IMR-90 (cell line): ENCODE results near the gene PRTFDC1. TPM values are rescaled to one million over a fixed set of nuclear protein-coding genes. Genes with fewer than 3 reads are reported as not detected.

Source experiments
- ATAC-seq: fragments of 200-7000 bp; cut with Tn5 transposase; 2 replicates; pipeline ENCODE4 v1.9.1; 2020; ENCODE audit warnings: low read depth, mild to moderate bottlenecking, moderate library complexity
- BruUV-seq: library from RNA; stranded (reverse); fragments of 400-500 nt; replicated peaks from 2 replicates; lab custom pipeline; 2021; lab: Mats Ljungman, UMichigan
- CTCF ChIA-PET: fragments of 300-600 bp; formaldehyde crosslinking; extraction: SDS; loops from one replicate; lab custom pipeline; 2021; ENCODE audit warnings: antibody characterized with exemption; lab: Yijun Ruan, JAX
- POLR2A ChIA-PET: fragments of 300-600 bp; sonication (Branson Sonifier 250); formaldehyde crosslinking; loops from one replicate; lab custom pipeline; 2022; ENCODE audit warnings: antibody characterized with exemption; ENCODE audit not compliant: unreplicated experiment; lab: Charles Lee
- DNase-seq: peaks from one replicate; pipeline ENCODE4 v3.0.0; 2013
- H2AFZ ChIP-seq: replicated peaks from 2 replicates; pipeline ENCODE3; 2013; ENCODE audit warnings: low read length, mild to moderate bottlenecking; ENCODE audit not compliant: poor library complexity
- H2AK5ac ChIP-seq: 2 replicates; pipeline ENCODE4 v1.6.1; 2013; ENCODE audit warnings: low read depth, low read length, inconsistent platforms
- H2AK9ac ChIP-seq: replicated peaks from 2 replicates; pipeline ENCODE3; 2013; ENCODE audit warnings: mild to moderate bottlenecking, low read depth, low read length, moderate library complexity; ENCODE audit not compliant: poor library complexity
- H2BK120ac ChIP-seq: 2 replicates; pipeline ENCODE4 v1.6.1; 2013; ENCODE audit warnings: low read depth, low read length, inconsistent platforms
- H2BK15ac ChIP-seq: 3 replicates; pipeline ENCODE4 v1.6.1; 2013; ENCODE audit warnings: low read depth, low read length, inconsistent platforms
- H2BK20ac ChIP-seq: 2 replicates; pipeline ENCODE4 v1.6.1; 2013; ENCODE audit warnings: low read depth, mild to moderate bottlenecking, inconsistent platforms, low read length, moderate library complexity
- H2BK5ac ChIP-seq: 2 replicates; pipeline ENCODE4 v1.6.1; 2013; ENCODE audit warnings: mild to moderate bottlenecking, low read depth, low read length, inconsistent platforms; ENCODE audit not compliant: poor library complexity, severe bottlenecking
- H3K14ac ChIP-seq: replicated peaks from 2 replicates; pipeline ENCODE4 v1.6.1; 2013; ENCODE audit warnings: low read depth, low read length, inconsistent platforms
- H3K18ac ChIP-seq: 2 replicates; pipeline ENCODE4 v1.6.1; 2013; ENCODE audit warnings: low read depth, low read length, control low read depth
- H3K23ac ChIP-seq: 2 replicates; pipeline ENCODE4 v1.6.1; 2013; ENCODE audit warnings: low read depth, low read length, inconsistent platforms
- H3K27ac ChIP-seq: 2 replicates; pipeline ENCODE4 v1.5.1; 2013; ENCODE audit warnings: mild to moderate bottlenecking, control low read depth, low read length; ENCODE audit not compliant: insufficient read depth
- H3K27me3 ChIP-seq: 2 replicates; pipeline ENCODE4 v1.6.1; 2013; ENCODE audit warnings: low read length; ENCODE audit not compliant: control insufficient read depth, insufficient read depth
- H3K36me3 ChIP-seq: 2 replicates; pipeline ENCODE4 v1.6.1; 2013; ENCODE audit warnings: low read length, mixed read lengths; ENCODE audit not compliant: control insufficient read depth, insufficient read depth
- H3K4ac ChIP-seq: 2 replicates; pipeline ENCODE4 v1.6.1; 2013; ENCODE audit warnings: low read depth, low read length, inconsistent platforms
- H3K4me1 ChIP-seq: 2 replicates; pipeline ENCODE4 v1.6.1; 2013; ENCODE audit warnings: low read length, mixed read lengths; ENCODE audit not compliant: control insufficient read depth, insufficient read depth
- H3K4me2 ChIP-seq: 2 replicates; pipeline ENCODE4 v1.6.1; 2013; ENCODE audit warnings: low read depth, mild to moderate bottlenecking, control low read depth, low read length, moderate library complexity
- H3K4me3 ChIP-seq: 2 replicates; pipeline ENCODE4 v1.5.1; 2013; ENCODE audit warnings: low read depth, mild to moderate bottlenecking, control low read depth, low read length, moderate library complexity; ENCODE audit not compliant: insufficient read depth
- H3K56ac ChIP-seq: 2 replicates; pipeline ENCODE4 v1.6.1; 2013; ENCODE audit warnings: low read length, inconsistent platforms; ENCODE audit not compliant: insufficient read depth; ENCODE audit errors: extremely low read depth
- H3K79me1 ChIP-seq, 2 experiments: 2 replicates each; pipeline ENCODE4 v1.6.1; 2013; ENCODE audit warnings: low read length in 2 of 2, inconsistent platforms in 1 of 2, low read depth in 1 of 2
- H3K9ac ChIP-seq: 2 replicates; pipeline ENCODE4 v1.6.1; 2013; ENCODE audit warnings: low read depth, low read length, control low read depth
- H3K9me1 ChIP-seq: 2 replicates; pipeline ENCODE4 v1.6.1; 2013; ENCODE audit warnings: low read length, inconsistent platforms; ENCODE audit not compliant: insufficient read depth
- H3K9me3 ChIP-seq: 2 replicates; pipeline ENCODE4 v1.6.1; 2013; ENCODE audit warnings: low read length; ENCODE audit not compliant: control insufficient read depth, insufficient read depth
- H4K20me1 ChIP-seq: 2 replicates; pipeline ENCODE4 v1.6.1; 2013; ENCODE audit warnings: low read length, inconsistent platforms; ENCODE audit not compliant: insufficient read depth
- H4K5ac ChIP-seq: 2 replicates; pipeline ENCODE4 v1.6.1; 2013; ENCODE audit warnings: mild to moderate bottlenecking, low read depth, low read length, control low read depth
- H4K8ac ChIP-seq, 2 experiments: 2 replicates each; pipeline ENCODE4 v1.6.1; 2013; ENCODE audit warnings: low read depth in 2 of 2, low read length in 2 of 2, control low read depth in 1 of 2, inconsistent platforms in 1 of 2
- H4K91ac ChIP-seq: 2 replicates; pipeline ENCODE4 v1.6.1; 2013; ENCODE audit warnings: low read depth, low read length, inconsistent platforms; ENCODE audit not compliant: insufficient read depth
- BHLHE40 ChIP-seq: fragments of 150-350 bp; IDR thresholded peaks from 2 replicates; pipeline ENCODE4 v1.6.1; 2016; ENCODE audit warnings: mild to moderate bottlenecking, low read depth, low read length
- CEBPB ChIP-seq: IDR thresholded peaks from 2 replicates; pipeline ENCODE4 v1.6.1; 2012; ENCODE audit warnings: low read depth, low read length, improper control_type of control experiment
- CHD1 ChIP-seq: IDR thresholded peaks from 2 replicates; pipeline ENCODE4 v1.6.1; 2012; ENCODE audit warnings: low read depth, low read length, improper control_type of control experiment
- FOS ChIP-seq: fragments of 150-350 bp; IDR thresholded peaks from 2 replicates; pipeline ENCODE4 v1.6.1; 2016; ENCODE audit warnings: low read depth, low read length
- MAFK ChIP-seq: IDR thresholded peaks from 2 replicates; pipeline ENCODE4 v1.6.1; 2012; ENCODE audit warnings: low read depth, low read length, improper control_type of control experiment
- MAZ ChIP-seq: IDR thresholded peaks from 2 replicates; pipeline ENCODE4 v1.6.1; 2012; ENCODE audit warnings: low read depth, mild to moderate bottlenecking, low read length, improper control_type of control experiment, moderate library complexity, borderline replicate concordance
- MXI1 ChIP-seq: IDR thresholded peaks from 2 replicates; pipeline ENCODE4 v1.6.1; 2012; ENCODE audit warnings: low read depth, mild to moderate bottlenecking, low read length, moderate library complexity, borderline replicate concordance
- NFE2L2 ChIP-seq: fragments of 150-350 bp; IDR thresholded peaks from 2 replicates; pipeline ENCODE4 v1.6.1; 2016; ENCODE audit warnings: low read depth, mild to moderate bottlenecking, low read length
- POLR2A ChIP-seq: IDR thresholded peaks from 2 replicates; pipeline ENCODE4 v1.6.1; 2012; ENCODE audit warnings: mild to moderate bottlenecking, low read depth, low read length
- RAD21 ChIP-seq: IDR thresholded peaks from 2 replicates; pipeline ENCODE4 v1.6.1; 2012; ENCODE audit warnings: low read length, improper control_type of control experiment
- RCOR1 ChIP-seq: IDR thresholded peaks from 2 replicates; pipeline ENCODE4 v1.6.1; 2012; ENCODE audit warnings: mild to moderate bottlenecking, low read length, improper control_type of control experiment; ENCODE audit not compliant: insufficient replicate concordance
- RFX5 ChIP-seq: IDR thresholded peaks from 2 replicates; pipeline ENCODE4 v1.8.0; 2012; ENCODE audit warnings: low read depth, mild to moderate bottlenecking, low read length, moderate library complexity
- SMC3 ChIP-seq: fragments of 150-350 bp; IDR thresholded peaks from 2 replicates; pipeline ENCODE4 v1.6.1; 2016; ENCODE audit warnings: low read depth, mild to moderate bottlenecking, antibody characterized with exemption, low read length, moderate library complexity
- USF2 ChIP-seq: fragments of 150-350 bp; IDR thresholded peaks from 2 replicates; pipeline ENCODE4 v1.6.1; 2017; ENCODE audit warnings: mild to moderate bottlenecking, antibody characterized with exemption, low read length, low read depth
- dilution Hi-C: fragments of 300-500 bp; cut with HindIII; formaldehyde crosslinking; loops from one replicate; pipeline ENCODE4 v1.14.3; 2018; ENCODE audit warnings: low sequenced_read_pairs; ENCODE audit not compliant: unreplicated experiment
- in situ Hi-C: fragments of 300-500 bp; cut with MboI; formaldehyde crosslinking; loops from 3 replicates; pipeline ENCODE4 v1.14.3; 2019; ENCODE audit warnings: low sequenced_read_pairs, inconsistent platforms, mixed read lengths
- intact Hi-C: fragments of 100-400 bp; cut with micrococcal nuclease; formaldehyde crosslinking; loops from 2 replicates; pipeline ENCODE4 v1.10.0; 2022
- polyA plus RNA-seq, 3 experiments: library from polyadenylated mRNA; depleted of rRNA; stranded (reverse); fragments of >200 nt; gene quantifications; 2 replicates each; pipeline ENCODE4 v1.2.3, GENCODE V29; 2012; ENCODE audit warnings: low replicate concordance in 1 of 3
- total RNA-seq: library from RNA; depleted of rRNA; stranded (reverse); fragments of >200 nt; gene quantifications from 2 replicates; pipeline ENCODE4 v1.2.3, GENCODE V29; 2012
- TF ChIP-seq, protein P1 (sequence below): fragments of 150-350 bp; IDR thresholded peaks from 2 replicates; pipeline ENCODE4 v1.6.1; 2016; ENCODE audit warnings: low read depth, mild to moderate bottlenecking, low read length, moderate library complexity, borderline replicate concordance
- TF ChIP-seq, protein P2 (sequence below): conservative IDR thresholded peaks from 2 replicates; pipeline ENCODE4 v1.5.1; 2012; ENCODE audit warnings: mild to moderate bottlenecking, low read depth, low read length, improper control_type of control experiment

Gene PRTFDC1
- total and polyA plus RNA-seq, 2 of the 4 experiments (the other 2 are of a cell fraction): 12.3 to 17.9 TPM

- no peak overlapping the region for H4K5ac ChIP-seq
- no peak overlapping the region for H3K4me2 ChIP-seq
- BruUV-seq: no TSS peak
- peaks cover 4% of the 10 kb centered on the region; the same call in 1 of the 2 replicates for H3K9me1 ChIP-seq
- DNase-seq (no peak), ATAC-seq (no peak)
- dilution Hi-C loops (no loop called here), intact Hi-C loops (no loop called here), in situ Hi-C loops (no loop called here)
- no peaks in the 10 kb centered on the region for H3K9me3 ChIP-seq
- no peak overlapping the region for H3K23ac ChIP-seq
- H2BK120ac ChIP-seq: no peak overlapping the region
- TF ChIP-seq SMC3 (no peak), RFX5 (no peak), NFE2L2 (no peak), CHD1 (no peak), FOS (no peak), MAZ (no peak), RAD21 (no peak), MXI1 (no peak), CEBPB (no peak), RCOR1 (no peak), POLR2A (no peak), MAFK (no peak), BHLHE40 (no peak), USF2 (no peak)
- TF ChIP-seq, protein P1, sequence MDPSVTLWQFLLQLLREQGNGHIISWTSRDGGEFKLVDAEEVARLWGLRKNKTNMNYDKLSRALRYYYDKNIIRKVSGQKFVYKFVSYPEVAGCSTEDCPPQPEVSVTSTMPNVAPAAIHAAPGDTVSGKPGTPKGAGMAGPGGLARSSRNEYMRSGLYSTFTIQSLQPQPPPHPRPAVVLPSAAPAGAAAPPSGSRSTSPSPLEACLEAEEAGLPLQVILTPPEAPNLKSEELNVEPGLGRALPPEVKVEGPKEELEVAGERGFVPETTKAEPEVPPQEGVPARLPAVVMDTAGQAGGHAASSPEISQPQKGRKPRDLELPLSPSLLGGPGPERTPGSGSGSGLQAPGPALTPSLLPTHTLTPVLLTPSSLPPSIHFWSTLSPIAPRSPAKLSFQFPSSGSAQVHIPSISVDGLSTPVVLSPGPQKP: no peak
- TF ChIP-seq, protein P2, sequence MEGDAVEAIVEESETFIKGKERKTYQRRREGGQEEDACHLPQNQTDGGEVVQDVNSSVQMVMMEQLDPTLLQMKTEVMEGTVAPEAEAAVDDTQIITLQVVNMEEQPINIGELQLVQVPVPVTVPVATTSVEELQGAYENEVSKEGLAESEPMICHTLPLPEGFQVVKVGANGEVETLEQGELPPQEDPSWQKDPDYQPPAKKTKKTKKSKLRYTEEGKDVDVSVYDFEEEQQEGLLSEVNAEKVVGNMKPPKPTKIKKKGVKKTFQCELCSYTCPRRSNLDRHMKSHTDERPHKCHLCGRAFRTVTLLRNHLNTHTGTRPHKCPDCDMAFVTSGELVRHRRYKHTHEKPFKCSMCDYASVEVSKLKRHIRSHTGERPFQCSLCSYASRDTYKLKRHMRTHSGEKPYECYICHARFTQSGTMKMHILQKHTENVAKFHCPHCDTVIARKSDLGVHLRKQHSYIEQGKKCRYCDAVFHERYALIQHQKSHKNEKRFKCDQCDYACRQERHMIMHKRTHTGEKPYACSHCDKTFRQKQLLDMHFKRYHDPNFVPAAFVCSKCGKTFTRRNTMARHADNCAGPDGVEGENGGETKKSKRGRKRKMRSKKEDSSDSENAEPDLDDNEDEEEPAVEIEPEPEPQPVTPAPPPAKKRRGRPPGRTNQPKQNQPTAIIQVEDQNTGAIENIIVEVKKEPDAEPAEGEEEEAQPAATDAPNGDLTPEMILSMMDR: no peak
- H3K9ac ChIP-seq: no peak overlapping the region
- H4K91ac ChIP-seq: no peak overlapping the region
- no peaks in the 10 kb centered on the region for H4K20me1 ChIP-seq
- H2BK15ac ChIP-seq: no peak overlapping the region
- H3K79me1 ChIP-seq: peaks cover 3% of the 10 kb centered on the region in 2 experiments; a peak in 3 of 4 replicates
- peaks cover 3% of the 10 kb centered on the region; the same call in 1 of the 2 replicates for H3K4me1 ChIP-seq
- H2AK5ac ChIP-seq: peak overlapping the region; percentile 51; the same call in 1 of the 2 replicates
- no peak overlapping the region for H2BK20ac ChIP-seq
- H3K18ac ChIP-seq: no peak overlapping the region
- no peak overlapping the region for H2AK9ac ChIP-seq
- H4K8ac ChIP-seq: no peak overlapping the region
- ChIA-PET CTCF (no interaction called here), POLR2A (no interaction called here)
- no peak overlapping the region for H2BK5ac ChIP-seq
- H3K4ac ChIP-seq: no peak overlapping the region
- no peak overlapping the region for H2AFZ ChIP-seq
- no peak overlapping the region for H3K14ac ChIP-seq
- no peaks in the 10 kb centered on the region for H3K27me3 ChIP-seq
- H3K36me3 ChIP-seq: no peaks in the 10 kb centered on the region
- H3K27ac ChIP-seq: no peak overlapping the region
- H3K56ac ChIP-seq: no peak overlapping the region
- no peak overlapping the region for H3K4me3 ChIP-seq
Measured at GRCh38 chr10:24917979-24918378, 34.4 kb downstream of the PRTFDC1 start.
